Endothelial cell of umbilical vein (primary cell): ENCODE results near the gene PIK3CG.

ENCODE experiments used
- CTCF ChIP-seq, 2 donors: IDR thresholded peaks; 1 replicate in 1 of 2; 2 replicates in 1 of 2; pipeline ENCODE4 v1.5.1; 2011; ENCODE audit warnings: low read length in 2 of 2, mild to moderate bottlenecking in 2 of 2, moderate library complexity in 2 of 2, control low read depth in 1 of 2, inconsistent platforms in 1 of 2, low read depth in 1 of 2; ENCODE audit not compliant: insufficient read depth in 1 of 2; ENCODE audit errors: extremely low read depth in 1 of 2
- EZH2 ChIP-seq: IDR thresholded peaks from 2 replicates; pipeline ENCODE4 v1.6.1; 2012; ENCODE audit warnings: borderline replicate concordance, low read depth, mild to moderate bottlenecking, moderate library complexity, low read length, inconsistent platforms; ENCODE audit not compliant: severe bottlenecking
- POLR2A ChIP-seq: IDR thresholded peaks from 2 replicates; pipeline ENCODE4 v1.6.1; 2012; ENCODE audit warnings: low read depth, mild to moderate bottlenecking, control low read depth, low read length
- POLR2AphosphoS5 ChIP-seq: IDR thresholded peaks from 2 replicates; pipeline ENCODE4 v1.6.1; 2012; ENCODE audit warnings: low read depth, mild to moderate bottlenecking, control low read depth, low read length, moderate library complexity; ENCODE audit not compliant: insufficient read depth

DNA sequence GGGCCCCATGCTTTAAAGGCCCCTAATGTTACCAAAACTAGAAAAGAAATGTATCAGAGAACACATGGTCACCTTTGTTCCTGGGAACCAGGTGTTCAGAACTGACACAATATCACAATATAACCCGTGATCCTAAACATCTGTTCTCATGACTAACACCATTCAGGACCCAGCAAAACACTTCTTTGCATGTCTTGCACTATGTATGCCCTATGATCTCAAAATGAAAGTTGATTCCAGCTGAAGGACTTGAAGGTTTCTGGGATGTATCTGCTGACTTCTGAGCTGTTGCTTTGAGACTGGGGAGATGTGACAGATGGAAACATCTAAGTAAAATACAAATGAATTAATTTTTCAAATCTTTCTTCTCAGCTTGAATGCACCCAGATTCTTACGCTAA lies 37.5 kb upstream of the PIK3CG start:
- no peak for TF ChIP-seq POLR2A
- no peak for TF ChIP-seq POLR2AphosphoS5
- TF ChIP-seq CTCF (IDR thresholded peaks at IDR 0.05; ENCODE audit: extremely low read depth in 1 of 2, insufficient read depth in 1 of 2, low read depth in 1 of 2, low read length in 2 of 2), result no peak
- no peak for TF ChIP-seq EZH2
